ENCODE data around the gene RPP30. TPM values are rescaled to one million over a fixed set of nuclear protein-coding genes. Genes with fewer than 3 reads are reported as not detected.

RPP30 gene
- total and polyA plus RNA-seq, 9 of the 15 experiments (the other 6 are each of a cell fraction or from before 2014, with no cell fraction given), result 37.3 to 170 (median 69.1) TPM

- TF ChIP-seq DEAF1 (CRISPR knock-in tag; IDR thresholded peaks at IDR 0.05) (no peak), SIRT6 (IDR thresholded peaks at IDR 0.05; ENCODE audit: low read depth, low read length) (no peak), ZBTB2 (IDR thresholded peaks at IDR 0.05) (peak; percentile 64; the same call in 1 of the 2 replicates), POLR2A (conservative IDR thresholded peaks at IDR 0.05) (peak; percentile 77), POLR2G (IDR thresholded peaks at IDR 0.05; ENCODE audit: low read depth, low read length) (peak; percentile 83), MGA (IDR thresholded peaks at IDR 0.05) (peak; percentile 27; the same call in 1 of the 2 replicates), ZNF277 (CRISPR knock-in tag; IDR thresholded peaks at IDR 0.05; ENCODE audit: borderline replicate concordance) (no peak), PML (IDR thresholded peaks at IDR 0.05; ENCODE audit: low read length) (peak; percentile 33; the same call in 1 of the 2 replicates), BRD4 (IDR thresholded peaks at IDR 0.05) (no peak)
Measured at GRCh38 chr10:90871766-90872647, at the start of gene RPP30 (continued).

All from K562 (cell line).